Panc1 (cell line): ENCODE results near the gene GABRA4. TPM values are rescaled to one million over a fixed set of nuclear protein-coding genes. Genes with fewer than 3 reads are reported as not detected.

Experiments
- ATAC-seq: fragments of 200-7000 bp; cut with Tn5 transposase; 2 replicates; pipeline ENCODE4 v1.9.1; 2020; ENCODE audit warnings: mild to moderate bottlenecking, moderate library complexity
- BruUV-seq: library from RNA; stranded (reverse); fragments of 400-500 nt; replicated peaks from 2 replicates; lab custom pipeline; 2021; lab: Mats Ljungman, UMichigan
- CTCF ChIA-PET: fragments of 300-600 bp; sonication (Branson Sonifier 250); formaldehyde crosslinking; loops from one replicate; lab custom pipeline; 2022; ENCODE audit warnings: antibody characterized with exemption; lab: Charles Lee
- POLR2A ChIA-PET: fragments of 300-600 bp; sonication (Branson Sonifier 250); formaldehyde crosslinking; loops from one replicate; lab custom pipeline; 2022; ENCODE audit warnings: antibody characterized with exemption; lab: Charles Lee
- DNase-seq: peaks from one replicate; pipeline ENCODE4 v3.0.0-alpha.2; 2010; ENCODE audit warnings: low read depth, low spot score
- H3K27ac ChIP-seq: 2 replicates; pipeline ENCODE4 v1.5.1; 2011; ENCODE audit warnings: mild to moderate bottlenecking, low read length, inconsistent platforms
- H3K27me3 ChIP-seq: fragments of 200-500 bp; sonication (Bioruptor generic); 2 replicates; pipeline ENCODE4 v1.6.0; 2014; ENCODE audit warnings: low read length, inconsistent platforms; ENCODE audit not compliant: control insufficient read depth, insufficient read depth
- H3K36me3 ChIP-seq: fragments of 200-500 bp; sonication (Bioruptor generic); 2 replicates; pipeline ENCODE4 v1.5.1; 2014; ENCODE audit warnings: inconsistent platforms, mild to moderate bottlenecking, low read length, moderate library complexity; ENCODE audit not compliant: control insufficient read depth, insufficient read depth
- H3K4me1 ChIP-seq: 2 replicates; pipeline ENCODE4 v1.5.1; 2011; ENCODE audit warnings: inconsistent platforms, mild to moderate bottlenecking, low read length, moderate library complexity; ENCODE audit not compliant: control insufficient read depth, insufficient read depth
- H3K4me3 ChIP-seq, 2 experiments: 2 replicates each; pipeline ENCODE4 v1.5.1; 2011 to 2012; ENCODE audit warnings: low read depth in 2 of 2, low read length in 2 of 2, mild to moderate bottlenecking in 2 of 2, inconsistent platforms in 1 of 2, moderate library complexity in 1 of 2
- H3K9me3 ChIP-seq: fragments of 200-500 bp; sonication (Bioruptor generic); 2 replicates; pipeline ENCODE4 v1.5.1; 2014; ENCODE audit warnings: low read depth, mild to moderate bottlenecking, inconsistent platforms, low read length, moderate library complexity; ENCODE audit not compliant: control insufficient read depth, insufficient read depth
- POLR2AphosphoS5 ChIP-seq: IDR thresholded peaks from 2 replicates; pipeline ENCODE4 v1.6.1; 2012; ENCODE audit warnings: mild to moderate bottlenecking, low read depth, low read length, moderate library complexity
- SIN3A ChIP-seq: IDR thresholded peaks from 2 replicates; pipeline ENCODE4 v1.6.1; 2012; ENCODE audit warnings: low read depth, mild to moderate bottlenecking, low read length, moderate library complexity, borderline replicate concordance; ENCODE audit not compliant: insufficient read depth
- TCF7L2 ChIP-seq: IDR thresholded peaks from 2 replicates; pipeline ENCODE4 v1.6.1; 2011; ENCODE audit warnings: mild to moderate bottlenecking, low read depth, low read length, inconsistent platforms
- in situ Hi-C: cut with HindIII; loops from 2 replicates; pipeline ENCODE4 v1.10.0; 2016; ENCODE audit warnings: low sequenced_read_pairs, low pct_unique_long_range_greater_than_20kb
- intact Hi-C: fragments of 100-400 bp; cut with micrococcal nuclease; formaldehyde crosslinking; loops from one replicate; pipeline ENCODE4 v1.10.0; 2022; ENCODE audit not compliant: unreplicated experiment
- total RNA-seq: library from RNA; stranded (reverse); gene quantifications from one replicate; pipeline ENCODE4 v1.2.1, GENCODE V29; 2021; ENCODE audit not compliant: unreplicated experiment
- TF ChIP-seq, protein P1 (sequence below): fragments of 450-650 bp; IDR thresholded peaks from 2 replicates; pipeline ENCODE4 v1.5.1; 2017; ENCODE audit warnings: mild to moderate bottlenecking
- TF ChIP-seq, protein P2 (sequence below), 2 experiments: IDR thresholded peaks; 2 replicates each; pipeline ENCODE4 v1.6.1; 2011 to 2012; ENCODE audit warnings: low read depth in 2 of 2, control low read depth in 1 of 2, low read length in 1 of 2, mild to moderate bottlenecking in 1 of 2, moderate library complexity in 1 of 2; ENCODE audit not compliant: insufficient read depth in 1 of 2

Gene GABRA4
- total RNA-seq, 1 experiment from 2014 or later = not detected

DNA sequence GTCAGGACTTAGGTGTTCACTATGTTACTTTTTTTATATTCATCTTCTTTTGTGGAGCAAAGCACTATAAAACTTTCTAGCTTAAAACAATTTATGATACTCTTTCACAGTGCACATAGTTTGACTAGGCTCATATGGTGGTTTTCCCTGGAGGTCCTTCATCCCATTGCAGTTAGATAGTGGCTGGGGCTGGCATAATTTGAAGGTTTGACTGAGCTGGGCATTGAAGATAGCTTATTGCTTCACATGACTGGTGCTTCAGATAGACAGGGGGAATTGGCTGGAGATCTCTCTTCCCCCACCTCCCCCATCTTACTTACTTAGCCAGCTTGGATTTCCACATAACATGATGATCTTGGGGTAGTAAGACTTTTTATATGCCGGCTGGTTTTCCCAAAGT, 7.0 kb upstream of the GABRA4 start:
- Histone ChIP-seq H3K4me3 (no peak overlapping the region), H3K27ac (no peak overlapping the region), H3K36me3 (no peaks in the 10 kb centered on the region), H3K9me3 (no peaks in the 10 kb centered on the region), H3K27me3 (no peaks in the 10 kb centered on the region), H3K4me1 (no peaks in the 10 kb centered on the region)
- ChIA-PET POLR2A (no interaction called here), CTCF (no interaction called here)
- in situ Hi-C loops (no loop called here), intact Hi-C loops (no loop called here)
- TF ChIP-seq SIN3A (no peak), TCF7L2 (no peak), POLR2AphosphoS5 (no peak)
- TF ChIP-seq, protein P1, sequence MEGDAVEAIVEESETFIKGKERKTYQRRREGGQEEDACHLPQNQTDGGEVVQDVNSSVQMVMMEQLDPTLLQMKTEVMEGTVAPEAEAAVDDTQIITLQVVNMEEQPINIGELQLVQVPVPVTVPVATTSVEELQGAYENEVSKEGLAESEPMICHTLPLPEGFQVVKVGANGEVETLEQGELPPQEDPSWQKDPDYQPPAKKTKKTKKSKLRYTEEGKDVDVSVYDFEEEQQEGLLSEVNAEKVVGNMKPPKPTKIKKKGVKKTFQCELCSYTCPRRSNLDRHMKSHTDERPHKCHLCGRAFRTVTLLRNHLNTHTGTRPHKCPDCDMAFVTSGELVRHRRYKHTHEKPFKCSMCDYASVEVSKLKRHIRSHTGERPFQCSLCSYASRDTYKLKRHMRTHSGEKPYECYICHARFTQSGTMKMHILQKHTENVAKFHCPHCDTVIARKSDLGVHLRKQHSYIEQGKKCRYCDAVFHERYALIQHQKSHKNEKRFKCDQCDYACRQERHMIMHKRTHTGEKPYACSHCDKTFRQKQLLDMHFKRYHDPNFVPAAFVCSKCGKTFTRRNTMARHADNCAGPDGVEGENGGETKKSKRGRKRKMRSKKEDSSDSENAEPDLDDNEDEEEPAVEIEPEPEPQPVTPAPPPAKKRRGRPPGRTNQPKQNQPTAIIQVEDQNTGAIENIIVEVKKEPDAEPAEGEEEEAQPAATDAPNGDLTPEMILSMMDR = no peak
- TF ChIP-seq, protein P2, sequence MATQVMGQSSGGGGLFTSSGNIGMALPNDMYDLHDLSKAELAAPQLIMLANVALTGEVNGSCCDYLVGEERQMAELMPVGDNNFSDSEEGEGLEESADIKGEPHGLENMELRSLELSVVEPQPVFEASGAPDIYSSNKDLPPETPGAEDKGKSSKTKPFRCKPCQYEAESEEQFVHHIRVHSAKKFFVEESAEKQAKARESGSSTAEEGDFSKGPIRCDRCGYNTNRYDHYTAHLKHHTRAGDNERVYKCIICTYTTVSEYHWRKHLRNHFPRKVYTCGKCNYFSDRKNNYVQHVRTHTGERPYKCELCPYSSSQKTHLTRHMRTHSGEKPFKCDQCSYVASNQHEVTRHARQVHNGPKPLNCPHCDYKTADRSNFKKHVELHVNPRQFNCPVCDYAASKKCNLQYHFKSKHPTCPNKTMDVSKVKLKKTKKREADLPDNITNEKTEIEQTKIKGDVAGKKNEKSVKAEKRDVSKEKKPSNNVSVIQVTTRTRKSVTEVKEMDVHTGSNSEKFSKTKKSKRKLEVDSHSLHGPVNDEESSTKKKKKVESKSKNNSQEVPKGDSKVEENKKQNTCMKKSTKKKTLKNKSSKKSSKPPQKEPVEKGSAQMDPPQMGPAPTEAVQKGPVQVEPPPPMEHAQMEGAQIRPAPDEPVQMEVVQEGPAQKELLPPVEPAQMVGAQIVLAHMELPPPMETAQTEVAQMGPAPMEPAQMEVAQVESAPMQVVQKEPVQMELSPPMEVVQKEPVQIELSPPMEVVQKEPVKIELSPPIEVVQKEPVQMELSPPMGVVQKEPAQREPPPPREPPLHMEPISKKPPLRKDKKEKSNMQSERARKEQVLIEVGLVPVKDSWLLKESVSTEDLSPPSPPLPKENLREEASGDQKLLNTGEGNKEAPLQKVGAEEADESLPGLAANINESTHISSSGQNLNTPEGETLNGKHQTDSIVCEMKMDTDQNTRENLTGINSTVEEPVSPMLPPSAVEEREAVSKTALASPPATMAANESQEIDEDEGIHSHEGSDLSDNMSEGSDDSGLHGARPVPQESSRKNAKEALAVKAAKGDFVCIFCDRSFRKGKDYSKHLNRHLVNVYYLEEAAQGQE (IDR thresholded peaks at IDR 0.05; ENCODE audit: insufficient read depth in 1 of 2, low read depth in 2 of 2, low read length in 1 of 2) = no peak
- DNase-seq (no peak), ATAC-seq (no peak)
- no TSS peak for BruUV-seq

DNA sequence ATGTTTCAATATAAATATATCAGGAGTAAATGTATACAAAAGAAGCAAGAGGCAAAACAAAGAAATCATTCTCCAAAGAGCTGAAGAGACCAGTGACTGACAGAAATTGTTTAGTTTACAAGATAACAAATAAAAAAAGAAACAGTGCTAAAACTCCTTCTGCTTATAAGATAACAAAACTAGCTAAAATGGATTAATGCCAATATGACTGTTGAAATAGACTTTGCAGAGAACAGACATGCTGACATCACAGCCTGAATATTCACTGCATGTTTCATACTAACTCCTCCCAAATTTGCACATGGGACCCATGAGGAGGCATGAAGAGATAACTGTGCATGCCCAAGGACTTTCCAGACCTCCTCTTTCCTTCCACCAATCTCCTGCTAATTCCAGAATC, 6.2 kb upstream of the GABRA4 start:
- intact Hi-C loops (no loop called here), in situ Hi-C loops (no loop called here)
- Histone ChIP-seq H3K4me3 (no peak overlapping the region), H3K36me3 (no peaks in the 10 kb centered on the region), H3K27me3 (peaks cover 4% of the 10 kb centered on the region), H3K4me1 (no peaks in the 10 kb centered on the region), H3K27ac (no peak overlapping the region), H3K9me3 (no peaks in the 10 kb centered on the region)
- DNase-seq = no peak
- TF ChIP-seq POLR2AphosphoS5 (no peak), SIN3A (no peak), TCF7L2 (no peak)
- TF ChIP-seq, protein P2 (IDR thresholded peaks at IDR 0.05; ENCODE audit: insufficient read depth in 1 of 2, low read depth in 2 of 2, low read length in 1 of 2) = no peak
- TF ChIP-seq, protein P1 = no peak
- ChIA-PET CTCF (no interaction called here), POLR2A (no interaction called here)
- no TSS peak for BruUV-seq
- no peak for ATAC-seq
